Mesenchymal stem cell (in vitro differentiated cells and primary cell): ENCODE measurements around the gene PDILT.

ENCODE experiments used
- DNase-seq: peaks from one replicate; pipeline ENCODE4 v3.0.0-alpha.2; 2013
- H2AFZ ChIP-seq: one replicate; pipeline ENCODE4 v1.6.1; 2013; ENCODE audit warnings: low read depth, mild to moderate bottlenecking, control low read depth, inconsistent platforms, low read length, moderate library complexity
- H2AK5ac ChIP-seq: 2 replicates; pipeline ENCODE4 v1.6.1; 2013; ENCODE audit warnings: low read length, moderate library complexity, mild to moderate bottlenecking, inconsistent platforms; ENCODE audit not compliant: severe bottlenecking
- H2BK120ac ChIP-seq: one replicate; pipeline ENCODE4 v1.6.1; 2013; ENCODE audit warnings: low read depth, mild to moderate bottlenecking, inconsistent platforms, low read length, moderate library complexity
- H2BK12ac ChIP-seq, 2 experiments: one replicate each; pipeline ENCODE4 v1.6.1; 2013; ENCODE audit warnings: inconsistent platforms in 2 of 2, low read length in 2 of 2, mild to moderate bottlenecking in 2 of 2, moderate library complexity in 2 of 2, control low read depth in 1 of 2
- H2BK15ac ChIP-seq: one replicate; pipeline ENCODE4 v1.6.1; 2013; ENCODE audit warnings: mild to moderate bottlenecking, low read depth, inconsistent platforms; ENCODE audit not compliant: poor library complexity, severe bottlenecking
- H2BK5ac ChIP-seq: 2 replicates; pipeline ENCODE4 v1.6.1; 2013; ENCODE audit warnings: low read depth, mild to moderate bottlenecking, low read length, control low read depth, inconsistent platforms; ENCODE audit not compliant: poor library complexity, severe bottlenecking
- H3K14ac ChIP-seq, 2 experiments: one replicate each; pipeline ENCODE4 v1.6.1; 2013; ENCODE audit warnings: inconsistent platforms in 2 of 2, low read length in 2 of 2, control low read depth in 1 of 2, mild to moderate bottlenecking in 1 of 2, moderate library complexity in 1 of 2
- H3K18ac ChIP-seq, 2 experiments: one replicate each; pipeline ENCODE4 v1.6.1; 2013; ENCODE audit warnings: inconsistent platforms in 2 of 2, low read length in 2 of 2, control low read depth in 1 of 2, low read depth in 1 of 2, mild to moderate bottlenecking in 1 of 2
- H3K23ac ChIP-seq, 2 experiments: one replicate each; pipeline ENCODE4 v1.6.1; 2013; ENCODE audit warnings: inconsistent platforms in 2 of 2, low read length in 2 of 2, mild to moderate bottlenecking in 2 of 2, moderate library complexity in 2 of 2, control low read depth in 1 of 2
- H3K27ac ChIP-seq: 2 replicates; pipeline ENCODE4 v1.5.1; 2013; ENCODE audit warnings: mild to moderate bottlenecking, moderate library complexity, low read length, control low read depth, inconsistent platforms; ENCODE audit not compliant: poor library complexity, severe bottlenecking
- H3K27me3 ChIP-seq, 2 experiments: 2 replicates each; pipeline versions ENCODE4 v1.6.1 to v1.7.0; 2013; ENCODE audit warnings: low read length in 2 of 2, mild to moderate bottlenecking in 2 of 2, moderate library complexity in 2 of 2, control low read depth in 1 of 2, inconsistent platforms in 1 of 2; ENCODE audit not compliant: control insufficient read depth in 1 of 2, insufficient read depth in 1 of 2
- H3K36me3 ChIP-seq, 2 experiments: 2 replicates each; pipeline versions ENCODE4 v1.6.1 to v1.7.0; 2013; ENCODE audit warnings: low read length in 2 of 2, control low read depth in 1 of 2, inconsistent platforms in 1 of 2, low read depth in 1 of 2, mild to moderate bottlenecking in 1 of 2; ENCODE audit not compliant: insufficient read depth in 2 of 2, control insufficient read depth in 1 of 2
- H3K4ac ChIP-seq, 2 experiments: one replicate each; pipeline ENCODE4 v1.6.1; 2013; ENCODE audit warnings: inconsistent platforms in 2 of 2, low read length in 2 of 2, mild to moderate bottlenecking in 2 of 2, moderate library complexity in 2 of 2, control low read depth in 1 of 2, low read depth in 1 of 2
- H3K4me1 ChIP-seq: 2 replicates; pipeline ENCODE4 v1.6.1; 2013; ENCODE audit warnings: low read depth, low read length, control low read depth; ENCODE audit not compliant: control insufficient read depth, insufficient read depth
- H3K4me2 ChIP-seq: 2 replicates; pipeline ENCODE4 v1.6.1; 2013; ENCODE audit warnings: low read length, mild to moderate bottlenecking, inconsistent platforms; ENCODE audit not compliant: poor library complexity, severe bottlenecking
- H3K4me3 ChIP-seq, 2 experiments: 2 replicates each; pipeline versions ENCODE4 v1.5.1 to v1.7.0; 2013; ENCODE audit warnings: low read length in 2 of 2, mild to moderate bottlenecking in 2 of 2, control low read depth in 1 of 2, low read depth in 1 of 2; ENCODE audit not compliant: insufficient read depth in 1 of 2
- H3K79me1 ChIP-seq: replicated peaks from 2 replicates; pipeline ENCODE4 v1.6.1; 2013; ENCODE audit warnings: mild to moderate bottlenecking, control low read depth, low read length, inconsistent platforms; ENCODE audit not compliant: poor library complexity, severe bottlenecking
- H3K9ac ChIP-seq: 2 replicates; pipeline ENCODE4 v1.7.0; 2013; ENCODE audit warnings: mild to moderate bottlenecking, low read length, moderate library complexity
- H3K9me3 ChIP-seq: 2 replicates; pipeline ENCODE4 v1.7.0; 2013; ENCODE audit warnings: mild to moderate bottlenecking, low read length; ENCODE audit not compliant: control insufficient read depth
- H4K8ac ChIP-seq: one replicate; pipeline ENCODE4 v1.6.1; 2013; ENCODE audit warnings: inconsistent platforms, mild to moderate bottlenecking, low read length, moderate library complexity
- H4K91ac ChIP-seq: one replicate; pipeline ENCODE4 v1.6.1; 2013; ENCODE audit warnings: mild to moderate bottlenecking, low read length, inconsistent platforms
- WGBS: methylation state at CpG from one replicate; pipeline ENCODE4 v1.1.7; 2013; ENCODE audit warnings: mixed read lengths; 5-methylcytosine and 5-hydroxymethylcytosine counted together

The PDILT gene

GRCh38 chr16:20325005-20325404 is 79.5 kb downstream of the PDILT start:
- Histone ChIP-seq H3K4me1 (no peaks in the 10 kb centered on the region), H2AK5ac (no peak overlapping the region), H2AFZ (no peak overlapping the region), H3K27me3 (no peaks in the 10 kb centered on the region), H3K23ac (no peak overlapping the region), H3K9me3 (no peaks in the 10 kb centered on the region), H3K36me3 (no peaks in the 10 kb centered on the region), H3K4ac (no peak overlapping the region), H3K18ac (no peak overlapping the region), H2BK12ac (no peak overlapping the region), H3K27ac (no peak overlapping the region), H3K14ac (no peak overlapping the region), H4K91ac (no peak overlapping the region), H3K4me3 (no peak overlapping the region), H3K4me2 (no peak overlapping the region), H2BK5ac (no peak overlapping the region), H4K8ac (no peak overlapping the region), H3K79me1 (no peaks in the 10 kb centered on the region), H2BK15ac (no peak overlapping the region), H2BK120ac (no peak overlapping the region), H3K9ac (no peak overlapping the region)
- DNase-seq: no peak
- WGBS: 100% methylated on average over 1 of the region's 3 CpGs

- Histone ChIP-seq H2AK5ac (no peak overlapping the region), H2BK5ac (no peak overlapping the region)
- 80% methylated on average over 9 of the region's 9 CpGs for WGBS
These were observed 80.9 kb downstream of the PDILT start for GRCh38 chr16:20323591-20324117.

GRCh38 chr16:20322696-20323095 is 81.8 kb downstream of the PDILT start:
- no peaks in the 10 kb centered on the region for H3K36me3 ChIP-seq
- no peak overlapping the region for H2BK15ac ChIP-seq
- H3K9ac ChIP-seq: no peak overlapping the region
- WGBS: 85% methylated on average over 4 of the region's 4 CpGs
- no peak overlapping the region for H3K4me3 ChIP-seq
- no peaks in the 10 kb centered on the region for H3K4me1 ChIP-seq
- no peaks in the 10 kb centered on the region for H3K79me1 ChIP-seq
- H2BK5ac ChIP-seq: no peak overlapping the region
- no peak overlapping the region for H4K8ac ChIP-seq
- no peaks in the 10 kb centered on the region for H3K27me3 ChIP-seq
- H4K91ac ChIP-seq: no peak overlapping the region
- no peak overlapping the region for H2AK5ac ChIP-seq
- H3K4ac ChIP-seq: no peak overlapping the region
- no peak overlapping the region for H3K4me2 ChIP-seq
- H2AFZ ChIP-seq: no peak overlapping the region
- no peak overlapping the region for H3K27ac ChIP-seq
- no peak overlapping the region for H3K23ac ChIP-seq
- no peak for DNase-seq
- H3K18ac ChIP-seq: no peak overlapping the region
- no peaks in the 10 kb centered on the region for H3K9me3 ChIP-seq
- H3K14ac ChIP-seq: no peak overlapping the region
- H2BK120ac ChIP-seq: no peak overlapping the region
- H2BK12ac ChIP-seq: no peak overlapping the region

More at GRCh38 chr16:20323591-20324117, 80.9 kb downstream of the PDILT start:
- H3K18ac ChIP-seq: no peak overlapping the region
- no peaks in the 10 kb centered on the region for H3K36me3 ChIP-seq
- no peaks in the 10 kb centered on the region for H3K9me3 ChIP-seq
- H3K4ac ChIP-seq: no peak overlapping the region
- no peak overlapping the region for H3K9ac ChIP-seq
- H3K79me1 ChIP-seq: no peaks in the 10 kb centered on the region
- no peak overlapping the region for H2BK15ac ChIP-seq
- no peak overlapping the region for H2BK12ac ChIP-seq
- no peak overlapping the region for H3K4me2 ChIP-seq
- H4K8ac ChIP-seq: no peak overlapping the region
- H4K91ac ChIP-seq: no peak overlapping the region
- H3K14ac ChIP-seq: no peak overlapping the region
- no peaks in the 10 kb centered on the region for H3K4me1 ChIP-seq
- no peak overlapping the region for H3K23ac ChIP-seq
- DNase-seq: no peak
- no peak overlapping the region for H3K27ac ChIP-seq
- no peak overlapping the region for H2BK120ac ChIP-seq
- no peaks in the 10 kb centered on the region for H3K27me3 ChIP-seq
- H2AFZ ChIP-seq: no peak overlapping the region
- H3K4me3 ChIP-seq: no peak overlapping the region

- Histone ChIP-seq H3K18ac (no peak overlapping the region), H2BK120ac (no peak overlapping the region), H3K9me3 (no peaks in the 10 kb centered on the region), H3K14ac (no peak overlapping the region), H2AFZ (no peak overlapping the region), H3K27ac (no peak overlapping the region), H3K4me3 (no peak overlapping the region), H3K4me1 (no peaks in the 10 kb centered on the region), H4K8ac (no peak overlapping the region), H4K91ac (no peak overlapping the region), H2BK5ac (no peak overlapping the region), H2BK15ac (no peak overlapping the region), H3K23ac (no peak overlapping the region), H3K27me3 (no peaks in the 10 kb centered on the region), H2AK5ac (no peak overlapping the region), H3K79me1 (no peaks in the 10 kb centered on the region), H2BK12ac (no peak overlapping the region), H3K36me3 (no peaks in the 10 kb centered on the region), H3K4me2 (no peak overlapping the region), H3K9ac (no peak overlapping the region), H3K4ac (no peak overlapping the region)
- WGBS: 71% methylated on average over 1 of the region's 1 CpG
- DNase-seq: no peak
These were observed 82.9 kb downstream of the PDILT start for GRCh38 chr16:20321671-20322070.
